ENCODE data around the gene TMEM243. TPM values are rescaled to one million over a fixed set of nuclear protein-coding genes. Genes with fewer than 3 reads are reported as not detected.

Gene TMEM243
- total RNA-seq, 1 experiment from 2014 or later, result 24.6 TPM

DNA sequence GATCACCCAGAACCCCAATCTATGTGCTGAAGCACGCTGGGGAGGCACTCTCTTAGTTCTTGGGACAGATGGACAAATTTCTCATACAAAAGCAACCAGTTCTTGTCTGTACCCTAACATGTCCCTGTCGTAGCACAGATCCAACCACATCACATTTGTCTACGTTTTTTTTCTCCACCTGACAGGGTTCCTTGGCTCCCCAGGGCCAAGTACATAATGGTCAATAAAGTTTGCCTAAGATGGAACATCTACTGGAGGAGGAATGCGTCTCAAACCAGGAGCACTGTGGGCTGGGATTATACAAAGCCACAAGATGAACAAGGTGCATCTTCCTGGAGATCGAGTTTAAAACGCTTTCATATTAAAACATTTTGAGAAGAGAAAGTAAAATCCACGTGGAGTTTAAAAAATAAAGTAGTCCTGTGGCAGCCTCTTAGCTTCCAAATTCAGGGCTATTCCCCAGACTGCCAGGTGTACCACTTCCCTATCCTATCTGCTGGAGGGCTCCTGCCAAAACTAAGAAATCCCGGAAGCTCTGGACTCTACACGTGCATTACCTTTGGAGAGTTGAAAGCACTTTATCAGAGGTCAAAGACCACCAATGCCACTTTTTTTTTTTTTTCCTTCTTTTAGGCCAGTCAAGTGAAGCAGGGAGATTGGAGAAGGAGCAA is 1.4 kb downstream of the TMEM243 start:
- Histone ChIP-seq H3F3A (ENCODE audit: insufficient read depth, low read depth) (0 out of 2 replicates have a peak, but pooled peaks cover 8% of the 10 kb centered on the region), H3K79me2 (ENCODE audit: low read depth) (0 out of 2 replicates have a peak, but pooled peaks cover 11% of the 10 kb centered on the region), H3K27me3 (ENCODE audit: insufficient read depth, low read depth) (no peaks in the 10 kb centered on the region), H3K9me2 (ENCODE audit: insufficient read depth) (no peaks in the 10 kb centered on the region), H3K9me3 (ENCODE audit: insufficient read depth, low read depth) (no peaks in the 10 kb centered on the region), H4K20me1 (ENCODE audit: insufficient read depth) (no peaks in the 10 kb centered on the region), H2AFZ (peak overlapping the region; percentile 98; the same call in 1 of the 2 replicates), H3K27ac (no peak overlapping the region), H3K4me3 (no peak overlapping the region; the same call in 1 of the 2 replicates), H3K4me1 (replicated peaks; ENCODE audit: insufficient read depth) (peaks cover 20% of the 10 kb centered on the region), H3K36me3 (ENCODE audit: low read depth) (no peaks in the 10 kb centered on the region), H3K4me2 (peak overlapping the region; percentile 95)
- ChIA-PET CTCF (interaction anchor here (0.7 kb wide), 1 partner anchor 44 kb away, joined by 4 read pairs; no protein-coding TSS in a partner anchor), POLR2A (ENCODE audit: unreplicated experiment) (no interaction called here)
- intact Hi-C loops (cut with micrococcal nuclease; ENCODE audit: unreplicated experiment), result loop anchor here (2.0 to 5.0 kb wide), 2 partner anchors 65 to 1521 kb away; partner anchors contain the start of gene DMTF1
- no peak for DNase-seq
- TF ChIP-seq, protein P1, sequence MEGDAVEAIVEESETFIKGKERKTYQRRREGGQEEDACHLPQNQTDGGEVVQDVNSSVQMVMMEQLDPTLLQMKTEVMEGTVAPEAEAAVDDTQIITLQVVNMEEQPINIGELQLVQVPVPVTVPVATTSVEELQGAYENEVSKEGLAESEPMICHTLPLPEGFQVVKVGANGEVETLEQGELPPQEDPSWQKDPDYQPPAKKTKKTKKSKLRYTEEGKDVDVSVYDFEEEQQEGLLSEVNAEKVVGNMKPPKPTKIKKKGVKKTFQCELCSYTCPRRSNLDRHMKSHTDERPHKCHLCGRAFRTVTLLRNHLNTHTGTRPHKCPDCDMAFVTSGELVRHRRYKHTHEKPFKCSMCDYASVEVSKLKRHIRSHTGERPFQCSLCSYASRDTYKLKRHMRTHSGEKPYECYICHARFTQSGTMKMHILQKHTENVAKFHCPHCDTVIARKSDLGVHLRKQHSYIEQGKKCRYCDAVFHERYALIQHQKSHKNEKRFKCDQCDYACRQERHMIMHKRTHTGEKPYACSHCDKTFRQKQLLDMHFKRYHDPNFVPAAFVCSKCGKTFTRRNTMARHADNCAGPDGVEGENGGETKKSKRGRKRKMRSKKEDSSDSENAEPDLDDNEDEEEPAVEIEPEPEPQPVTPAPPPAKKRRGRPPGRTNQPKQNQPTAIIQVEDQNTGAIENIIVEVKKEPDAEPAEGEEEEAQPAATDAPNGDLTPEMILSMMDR (conservative IDR thresholded peaks at IDR 0.05), result no peak
- TF ChIP-seq EZH2 (IDR thresholded peaks at IDR 0.05; ENCODE audit: low read depth), result no peak
- BruUV-seq (replicated peaks), result no TSS peak

DNA sequence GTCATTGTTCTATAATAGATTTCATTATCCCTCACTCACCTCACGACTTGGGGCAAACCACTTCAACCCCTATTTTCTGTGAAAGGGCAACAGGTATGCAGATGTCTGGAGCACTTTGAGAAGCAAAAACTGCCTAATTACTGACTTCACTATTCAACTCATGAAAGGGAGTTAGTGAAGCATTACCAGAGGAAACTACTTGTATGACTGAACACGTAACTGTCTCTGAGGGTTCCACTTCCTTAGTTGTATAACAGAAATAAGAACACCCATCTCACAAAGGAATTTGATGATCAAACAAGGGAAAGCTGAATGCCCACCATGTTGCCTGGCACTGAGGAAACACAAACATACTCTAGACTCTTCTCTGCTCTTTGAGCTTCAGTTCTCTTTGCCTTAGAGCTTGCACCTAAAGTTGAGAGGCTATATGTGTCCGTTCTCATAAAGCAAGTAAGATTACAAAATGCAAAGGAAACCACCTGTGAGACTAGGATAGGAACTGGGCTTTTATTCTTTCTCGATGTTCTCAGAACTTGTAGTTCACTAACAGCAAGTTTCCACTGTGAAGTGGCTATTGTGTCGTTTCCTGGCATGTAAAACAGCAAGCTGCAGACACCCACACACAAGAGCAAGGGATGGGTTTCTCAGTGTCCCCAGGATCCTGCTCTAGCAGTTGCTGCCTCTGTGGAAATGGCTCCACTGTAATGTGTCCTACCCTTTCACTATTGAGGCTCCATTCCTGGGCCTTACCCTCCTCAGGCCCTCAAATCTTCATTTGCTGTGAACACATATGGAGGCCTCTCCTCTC is 2.6 kb downstream of the TMEM243 start:
- Histone ChIP-seq H3K9me3 (ENCODE audit: insufficient read depth, low read depth) (no peaks in the 10 kb centered on the region), H3K36me3 (ENCODE audit: low read depth) (no peaks in the 10 kb centered on the region), H3K9me2 (ENCODE audit: insufficient read depth) (no peaks in the 10 kb centered on the region), H3K4me3 (no peak overlapping the region), H4K20me1 (ENCODE audit: insufficient read depth) (no peaks in the 10 kb centered on the region), H3K4me2 (no peak overlapping the region), H3F3A (ENCODE audit: insufficient read depth, low read depth) (0 out of 2 replicates have a peak, but pooled peaks cover 8% of the 10 kb centered on the region), H2AFZ (no peak overlapping the region), H3K79me2 (ENCODE audit: low read depth) (0 out of 2 replicates have a peak, but pooled peaks cover 11% of the 10 kb centered on the region), H3K27ac (no peak overlapping the region), H3K4me1 (replicated peaks; ENCODE audit: insufficient read depth) (peaks cover 20% of the 10 kb centered on the region), H3K27me3 (ENCODE audit: insufficient read depth, low read depth) (no peaks in the 10 kb centered on the region)
- no peak for TF ChIP-seq EZH2 (IDR thresholded peaks at IDR 0.05; ENCODE audit: low read depth)
- TF ChIP-seq, protein P1 (conservative IDR thresholded peaks at IDR 0.05), result no peak
- CTCF ChIA-PET, result no interaction called here
- BruUV-seq (replicated peaks), result no TSS peak
- no peak for DNase-seq
- intact Hi-C loops (cut with micrococcal nuclease; ENCODE audit: unreplicated experiment), result loop anchor here (5.0 kb wide), 1 partner anchor 1520 kb away; no protein-coding TSS in a partner anchor
- POLR2A ChIA-PET (ENCODE audit: unreplicated experiment), result interaction anchor here (0.6 kb wide), 1 partner anchor 65 kb away, joined by 3 read pairs; the partner anchor contains the start of gene DMTF1

DNA sequence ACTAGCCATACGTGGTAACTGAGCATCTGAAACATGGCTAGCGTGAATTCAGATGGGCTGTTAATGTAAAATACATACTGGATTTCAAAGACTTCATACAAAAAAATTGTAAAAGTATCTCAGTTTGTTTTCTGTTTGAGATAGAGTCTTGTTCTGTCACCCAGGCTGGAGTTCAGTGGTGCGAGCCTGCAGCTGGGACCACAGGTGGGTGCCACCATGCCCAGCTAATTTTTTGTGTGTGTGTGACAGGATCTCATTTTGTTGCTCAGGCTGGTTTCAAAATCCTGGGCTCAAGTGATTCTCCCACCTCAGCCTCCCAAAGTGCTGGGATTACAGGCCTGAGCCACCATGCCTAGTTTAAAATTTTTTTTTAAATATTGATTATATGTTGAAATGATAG is 4.5 kb downstream of the TMEM243 start:
- no peak for TF ChIP-seq EZH2 (IDR thresholded peaks at IDR 0.05; ENCODE audit: low read depth)
- TF ChIP-seq, protein P1 (conservative IDR thresholded peaks at IDR 0.05), result no peak
- ChIA-PET POLR2A (ENCODE audit: unreplicated experiment) (no interaction called here), CTCF (no interaction called here)
- BruUV-seq (replicated peaks), result no TSS peak
- Histone ChIP-seq H3K27me3 (ENCODE audit: insufficient read depth, low read depth) (no peaks in the 10 kb centered on the region), H3K27ac (no peak overlapping the region), H3F3A (ENCODE audit: insufficient read depth, low read depth) (0 out of 2 replicates have a peak, but pooled peaks cover 8% of the 10 kb centered on the region), H3K9me2 (ENCODE audit: insufficient read depth) (no peaks in the 10 kb centered on the region), H3K36me3 (ENCODE audit: low read depth) (no peaks in the 10 kb centered on the region), H3K79me2 (ENCODE audit: low read depth) (0 out of 2 replicates have a peak, but pooled peaks cover 11% of the 10 kb centered on the region), H3K9me3 (ENCODE audit: insufficient read depth, low read depth) (no peaks in the 10 kb centered on the region), H2AFZ (no peak overlapping the region), H3K4me3 (no peak overlapping the region), H3K4me1 (replicated peaks; ENCODE audit: insufficient read depth) (peaks cover 9% of the 10 kb centered on the region), H3K4me2 (no peak overlapping the region), H4K20me1 (ENCODE audit: insufficient read depth) (no peaks in the 10 kb centered on the region)
- intact Hi-C loops (cut with micrococcal nuclease; ENCODE audit: unreplicated experiment), result loop anchor here (5.0 kb wide), 1 partner anchor 1518 kb away; no protein-coding TSS in a partner anchor
- DNase-seq, result no peak
